Measurements from ENCODE around the gene AFAP1L1.

DNA sequence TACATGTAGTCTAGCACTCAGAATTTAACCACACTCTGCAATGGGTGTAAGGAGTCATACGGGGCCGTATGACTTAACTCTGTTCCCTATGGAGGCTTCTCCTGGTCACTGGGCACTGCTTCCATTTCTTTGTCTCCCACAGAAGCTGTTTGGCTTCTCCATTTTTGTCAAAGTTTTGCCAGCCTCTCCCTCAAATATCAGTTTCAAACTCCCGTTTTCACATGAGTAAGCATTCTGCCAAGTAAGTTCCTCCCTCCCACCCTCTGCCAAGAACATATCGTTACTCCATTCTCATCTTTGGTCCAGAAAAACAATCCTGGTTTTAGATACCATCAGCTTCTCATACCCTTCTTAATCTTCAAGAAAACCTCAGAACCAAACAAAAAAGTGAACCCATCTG, 6.1 kb downstream of the AFAP1L1 start:
- TF ChIP-seq TAF9B (IDR thresholded peaks at IDR 0.05; ENCODE audit: partially characterized antibody) (no peak), POLR2B (IDR thresholded peaks at IDR 0.05; ENCODE audit: low read depth, partially characterized antibody) (no peak), FOS (IDR thresholded peaks at IDR 0.05; ENCODE audit: extremely low read depth, insufficient read length) (no peak), POLR2AphosphoS5 (IDR thresholded peaks at IDR 0.05; ENCODE audit: control insufficient read depth, insufficient read depth, low read depth, low read length) (no peak), PHTF2 (CRISPR knock-in tag; IDR thresholded peaks at IDR 0.05) (no peak)
- TF ChIP-seq, protein P1, sequence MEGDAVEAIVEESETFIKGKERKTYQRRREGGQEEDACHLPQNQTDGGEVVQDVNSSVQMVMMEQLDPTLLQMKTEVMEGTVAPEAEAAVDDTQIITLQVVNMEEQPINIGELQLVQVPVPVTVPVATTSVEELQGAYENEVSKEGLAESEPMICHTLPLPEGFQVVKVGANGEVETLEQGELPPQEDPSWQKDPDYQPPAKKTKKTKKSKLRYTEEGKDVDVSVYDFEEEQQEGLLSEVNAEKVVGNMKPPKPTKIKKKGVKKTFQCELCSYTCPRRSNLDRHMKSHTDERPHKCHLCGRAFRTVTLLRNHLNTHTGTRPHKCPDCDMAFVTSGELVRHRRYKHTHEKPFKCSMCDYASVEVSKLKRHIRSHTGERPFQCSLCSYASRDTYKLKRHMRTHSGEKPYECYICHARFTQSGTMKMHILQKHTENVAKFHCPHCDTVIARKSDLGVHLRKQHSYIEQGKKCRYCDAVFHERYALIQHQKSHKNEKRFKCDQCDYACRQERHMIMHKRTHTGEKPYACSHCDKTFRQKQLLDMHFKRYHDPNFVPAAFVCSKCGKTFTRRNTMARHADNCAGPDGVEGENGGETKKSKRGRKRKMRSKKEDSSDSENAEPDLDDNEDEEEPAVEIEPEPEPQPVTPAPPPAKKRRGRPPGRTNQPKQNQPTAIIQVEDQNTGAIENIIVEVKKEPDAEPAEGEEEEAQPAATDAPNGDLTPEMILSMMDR (IDR thresholded peaks at IDR 0.05 in 2 of 3, conservative IDR thresholded peaks at IDR 0.05 in 1 of 3; ENCODE audit: insufficient read depth in 2 of 3, low read depth in 1 of 3, low read length in 3 of 3): no peak

Measured in K562 (cell line).